ENCODE measurements around the gene VWA1.
"Not testable (repeated sequence)": the region's sequence is repeated elsewhere in the genome, so short reads cannot be mapped to it uniquely, and the experiment has no call there.

- TF ChIP-seq, protein P1, sequence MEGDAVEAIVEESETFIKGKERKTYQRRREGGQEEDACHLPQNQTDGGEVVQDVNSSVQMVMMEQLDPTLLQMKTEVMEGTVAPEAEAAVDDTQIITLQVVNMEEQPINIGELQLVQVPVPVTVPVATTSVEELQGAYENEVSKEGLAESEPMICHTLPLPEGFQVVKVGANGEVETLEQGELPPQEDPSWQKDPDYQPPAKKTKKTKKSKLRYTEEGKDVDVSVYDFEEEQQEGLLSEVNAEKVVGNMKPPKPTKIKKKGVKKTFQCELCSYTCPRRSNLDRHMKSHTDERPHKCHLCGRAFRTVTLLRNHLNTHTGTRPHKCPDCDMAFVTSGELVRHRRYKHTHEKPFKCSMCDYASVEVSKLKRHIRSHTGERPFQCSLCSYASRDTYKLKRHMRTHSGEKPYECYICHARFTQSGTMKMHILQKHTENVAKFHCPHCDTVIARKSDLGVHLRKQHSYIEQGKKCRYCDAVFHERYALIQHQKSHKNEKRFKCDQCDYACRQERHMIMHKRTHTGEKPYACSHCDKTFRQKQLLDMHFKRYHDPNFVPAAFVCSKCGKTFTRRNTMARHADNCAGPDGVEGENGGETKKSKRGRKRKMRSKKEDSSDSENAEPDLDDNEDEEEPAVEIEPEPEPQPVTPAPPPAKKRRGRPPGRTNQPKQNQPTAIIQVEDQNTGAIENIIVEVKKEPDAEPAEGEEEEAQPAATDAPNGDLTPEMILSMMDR (IDR thresholded peaks at IDR 0.05), result not testable (repeated sequence)
- TF ChIP-seq POLR2A, EP300 (IDR thresholded peaks at IDR 0.05): not testable (repeated sequence)
These were observed 17.5 kb upstream of the VWA1 start for GRCh38 chr1:1417825-1418463.

Data from tibial nerve (tissue), 4 donors.